ENCODE data around the gene TMEM14A. TPM values are rescaled to one million over a fixed set of nuclear protein-coding genes. Genes with fewer than 3 reads are reported as not detected.
"Not testable (repeated sequence)": the region's sequence is repeated elsewhere in the genome, so short reads cannot be mapped to it uniquely, and the experiment has no call there.

Gene TMEM14A
- total RNA-seq, 3 donors from 2014 or later: 16.5 to 33.2 (median 19.7) TPM

DNA sequence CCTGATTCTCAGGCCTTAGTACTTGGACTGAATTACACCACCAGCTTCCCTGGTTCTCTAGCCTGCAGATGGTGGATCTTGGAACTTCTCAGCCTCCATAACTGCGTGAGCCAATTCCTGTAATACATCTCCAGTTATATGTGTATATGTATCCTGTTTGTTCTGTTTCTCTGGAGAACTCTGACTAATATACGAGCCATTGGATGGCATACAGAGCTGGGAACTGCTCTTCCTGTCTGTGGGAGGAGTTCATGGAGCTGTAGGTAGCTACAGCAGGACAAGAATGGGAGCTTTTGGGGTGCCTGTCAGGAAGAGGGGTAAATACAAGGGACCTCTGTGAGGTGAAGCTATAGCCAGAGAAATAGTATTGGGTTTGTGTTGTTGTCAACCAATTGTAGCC lies 41.2 kb downstream of the TMEM14A start:
- Histone ChIP-seq H3K9me3 (no peaks in the 10 kb centered on the region), H3K27me3 (no peaks in the 10 kb centered on the region), H3K4me1 (no peaks in the 10 kb centered on the region), H3K4me3 (no peak overlapping the region), H3K27ac (no peak overlapping the region), H3K36me3 (no peaks in the 10 kb centered on the region)
- DNase-seq (ENCODE audit: low spot score in 2 of 2): no peak
- intact Hi-C loops (cut with DNase I; ENCODE audit: low total_unique reads): no loop called here
- TF ChIP-seq, protein P1, sequence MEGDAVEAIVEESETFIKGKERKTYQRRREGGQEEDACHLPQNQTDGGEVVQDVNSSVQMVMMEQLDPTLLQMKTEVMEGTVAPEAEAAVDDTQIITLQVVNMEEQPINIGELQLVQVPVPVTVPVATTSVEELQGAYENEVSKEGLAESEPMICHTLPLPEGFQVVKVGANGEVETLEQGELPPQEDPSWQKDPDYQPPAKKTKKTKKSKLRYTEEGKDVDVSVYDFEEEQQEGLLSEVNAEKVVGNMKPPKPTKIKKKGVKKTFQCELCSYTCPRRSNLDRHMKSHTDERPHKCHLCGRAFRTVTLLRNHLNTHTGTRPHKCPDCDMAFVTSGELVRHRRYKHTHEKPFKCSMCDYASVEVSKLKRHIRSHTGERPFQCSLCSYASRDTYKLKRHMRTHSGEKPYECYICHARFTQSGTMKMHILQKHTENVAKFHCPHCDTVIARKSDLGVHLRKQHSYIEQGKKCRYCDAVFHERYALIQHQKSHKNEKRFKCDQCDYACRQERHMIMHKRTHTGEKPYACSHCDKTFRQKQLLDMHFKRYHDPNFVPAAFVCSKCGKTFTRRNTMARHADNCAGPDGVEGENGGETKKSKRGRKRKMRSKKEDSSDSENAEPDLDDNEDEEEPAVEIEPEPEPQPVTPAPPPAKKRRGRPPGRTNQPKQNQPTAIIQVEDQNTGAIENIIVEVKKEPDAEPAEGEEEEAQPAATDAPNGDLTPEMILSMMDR (IDR thresholded peaks at IDR 0.05): no peak
- TF ChIP-seq POLR2AphosphoS5 (IDR thresholded peaks at IDR 0.05) (no peak), POLR2A (IDR thresholded peaks at IDR 0.05) (no peak)

DNA sequence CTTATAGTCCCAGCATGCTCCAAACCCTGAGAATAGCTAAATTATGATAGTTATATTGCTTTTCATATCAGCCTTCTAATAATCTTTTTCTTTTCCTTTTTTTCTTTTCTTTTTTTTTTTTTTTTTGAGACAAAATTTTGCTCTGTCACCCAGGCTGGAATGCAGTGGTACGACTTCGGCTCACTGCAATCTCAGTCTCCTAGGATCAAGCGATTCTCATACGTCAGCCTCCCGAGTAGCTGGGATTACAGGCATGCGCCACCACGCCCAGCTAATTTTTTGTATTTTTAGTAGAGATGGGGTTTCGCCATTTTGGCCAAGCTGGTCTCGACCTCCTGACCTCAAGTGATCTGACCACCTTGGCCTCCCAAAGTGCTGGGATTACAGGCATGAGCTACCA lies 43.8 kb downstream of the TMEM14A start:
- H3K4me3 ChIP-seq; H3K4me1 ChIP-seq; H3K27ac ChIP-seq; intact Hi-C loops (cut with DNase I; ENCODE audit: low total_unique reads); H3K36me3 ChIP-seq; H3K9me3 ChIP-seq; H3K27me3 ChIP-seq; DNase-seq (ENCODE audit: low spot score in 2 of 2): not testable (repeated sequence)

DNA sequence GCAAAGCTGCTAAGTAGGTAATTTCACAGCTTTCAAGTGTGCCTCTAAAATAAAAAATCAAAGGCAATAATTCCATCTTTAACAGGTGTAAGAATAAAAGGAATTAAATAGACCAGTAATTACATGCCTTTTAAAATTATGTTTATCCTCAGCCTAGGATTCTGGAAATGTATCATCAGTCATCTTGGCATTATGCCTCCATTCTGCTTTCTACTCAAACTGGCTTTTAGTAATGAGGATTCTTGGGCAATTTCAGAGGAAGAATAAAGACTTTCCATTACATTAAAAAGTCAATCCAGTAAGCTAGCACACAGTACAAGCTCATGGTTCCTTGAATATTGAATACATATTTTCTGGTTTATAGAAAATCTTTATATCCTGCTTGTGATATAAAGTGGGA lies 47.6 kb downstream of the TMEM14A start:
- Histone ChIP-seq H3K9me3 (no peaks in the 10 kb centered on the region), H3K4me3 (no peak overlapping the region), H3K36me3 (no peaks in the 10 kb centered on the region), H3K27ac (no peak overlapping the region), H3K27me3 (no peaks in the 10 kb centered on the region), H3K4me1 (no peaks in the 10 kb centered on the region)
- intact Hi-C loops (cut with DNase I; ENCODE audit: low total_unique reads): no loop called here
- no peak for DNase-seq (ENCODE audit: low spot score in 2 of 2)
- TF ChIP-seq POLR2AphosphoS5 (IDR thresholded peaks at IDR 0.05) (no peak), POLR2A (IDR thresholded peaks at IDR 0.05) (no peak)
- TF ChIP-seq, protein P1 (IDR thresholded peaks at IDR 0.05): no peak

DNA sequence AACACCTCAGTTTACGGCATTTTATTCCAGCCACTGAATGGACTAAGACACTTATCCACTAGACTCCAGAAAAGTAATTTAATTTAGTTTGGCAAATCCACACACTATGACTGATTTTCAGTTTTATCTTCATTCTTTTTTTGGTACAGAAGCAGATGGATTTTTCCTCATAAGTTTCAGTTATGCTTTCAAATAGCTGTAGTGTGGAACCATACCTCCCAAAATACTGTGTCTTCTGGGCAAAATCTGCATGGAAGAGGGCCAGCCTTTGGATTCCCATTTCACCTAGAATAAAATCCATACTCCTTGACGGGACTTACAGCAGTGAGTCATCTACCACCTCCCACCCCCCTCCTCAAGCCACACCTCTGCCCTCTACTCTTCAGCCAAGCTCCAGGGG lies 49.4 kb downstream of the TMEM14A start:
- DNase-seq (ENCODE audit: low spot score in 2 of 2): no peak

DNA sequence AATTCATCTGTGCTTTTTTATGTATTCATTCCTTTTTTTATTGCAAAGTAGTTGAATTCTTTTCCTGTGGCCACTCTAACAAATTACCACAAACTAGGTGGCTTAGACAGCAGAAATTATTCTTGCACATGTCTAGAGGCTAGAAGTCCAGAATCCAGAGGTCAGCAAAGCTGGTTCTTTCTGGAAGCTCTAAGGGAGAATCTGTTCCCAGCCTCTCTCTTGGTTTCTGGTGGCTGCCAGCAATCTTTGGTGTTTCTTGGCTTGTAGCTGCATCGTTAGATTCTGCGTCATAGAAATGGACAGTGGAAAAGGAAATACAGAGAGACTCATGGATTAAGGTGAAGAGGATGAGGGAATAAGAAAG lies 53.1 kb downstream of the TMEM14A start:
- no peaks in the 10 kb centered on the region for H3K27me3 ChIP-seq
- H3K36me3 ChIP-seq: no peaks in the 10 kb centered on the region
- TF ChIP-seq, protein P1 (IDR thresholded peaks at IDR 0.05): no peak
- TF ChIP-seq POLR2A (IDR thresholded peaks at IDR 0.05) (no peak), POLR2AphosphoS5 (IDR thresholded peaks at IDR 0.05) (no peak)
- no peaks in the 10 kb centered on the region for H3K9me3 ChIP-seq
- H3K4me3 ChIP-seq: no peak overlapping the region
- intact Hi-C loops (cut with DNase I; ENCODE audit: low total_unique reads): no loop called here
- no peaks in the 10 kb centered on the region for H3K4me1 ChIP-seq
- H3K27ac ChIP-seq: peak overlapping the region in 1 of 2 donors; percentile 60
- no peak for DNase-seq (ENCODE audit: low spot score in 2 of 2)

More for the DNA sequence above, 49.4 kb downstream of the TMEM14A start:
- Histone ChIP-seq H3K4me1 (no peaks in the 10 kb centered on the region), H3K27ac (no peak overlapping the region), H3K4me3 (no peak overlapping the region), H3K9me3 (no peaks in the 10 kb centered on the region), H3K36me3 (no peaks in the 10 kb centered on the region), H3K27me3 (no peaks in the 10 kb centered on the region)
- TF ChIP-seq, protein P1 (IDR thresholded peaks at IDR 0.05): no peak
- TF ChIP-seq POLR2AphosphoS5 (IDR thresholded peaks at IDR 0.05) (no peak), POLR2A (IDR thresholded peaks at IDR 0.05) (no peak)
- intact Hi-C loops (cut with DNase I; ENCODE audit: low total_unique reads): no loop called here
